KMS-11 (cell line): Measurements from ENCODE around the gene KPTN.

ENCODE experiments used
- H2AFZ ChIP-seq: fragments of 200-600 bp; sonication (generic); 2 replicates; pipeline ENCODE4 v1.6.1; 2016; ENCODE audit warnings: antibody characterized with exemption, mixed run types, low read depth
- H3K27ac ChIP-seq: fragments of 200-600 bp; sonication (generic); 2 replicates; pipeline ENCODE4 v1.6.1; 2016; ENCODE audit warnings: mild to moderate bottlenecking, mixed run types
- H3K27me3 ChIP-seq: fragments of 200-600 bp; sonication (generic); 2 replicates; pipeline ENCODE4 v1.6.1; 2017; ENCODE audit warnings: mild to moderate bottlenecking, low read depth, mixed run types, moderate library complexity; ENCODE audit not compliant: insufficient read depth
- H3K36me3 ChIP-seq: fragments of 200-600 bp; sonication (generic); 2 replicates; pipeline ENCODE4 v1.6.1; 2017; ENCODE audit warnings: mild to moderate bottlenecking, mixed run types; ENCODE audit not compliant: insufficient read depth
- H3K4me1 ChIP-seq: fragments of 200-600 bp; sonication (generic); 2 replicates; pipeline ENCODE4 v1.6.1; 2016; ENCODE audit warnings: mild to moderate bottlenecking, low read depth, mixed run types; ENCODE audit not compliant: poor library complexity, severe bottlenecking
- H3K4me2 ChIP-seq: fragments of 200-600 bp; sonication (generic); 2 replicates; pipeline ENCODE4 v1.7.0; 2016; ENCODE audit warnings: mild to moderate bottlenecking, mixed run types
- H3K4me3 ChIP-seq: fragments of 200-600 bp; sonication (generic); IDR thresholded peaks from 2 replicates; pipeline ENCODE4 v1.6.1; 2017; ENCODE audit warnings: low read depth, low read length, mixed read lengths; ENCODE audit not compliant: insufficient read depth
- H3K79me2 ChIP-seq: fragments of 200-600 bp; sonication (generic); 2 replicates; pipeline ENCODE4 v1.6.1; 2016; ENCODE audit warnings: low read depth, mixed run types; ENCODE audit not compliant: insufficient read depth
- H3K9ac ChIP-seq: fragments of 200-600 bp; sonication (generic); 2 replicates; pipeline ENCODE4 v1.6.1; 2016; ENCODE audit warnings: mild to moderate bottlenecking, mixed run types
- H4K20me1 ChIP-seq: fragments of 200-600 bp; sonication (generic); 2 replicates; pipeline ENCODE4 v1.6.1; 2016; ENCODE audit warnings: mild to moderate bottlenecking, mixed run types; ENCODE audit not compliant: insufficient read depth
- CTCF ChIP-seq: fragments of 200-600 bp; sonication (generic); conservative IDR thresholded peaks from 2 replicates; pipeline ENCODE4 v1.6.1; 2017; ENCODE audit warnings: low read depth, mild to moderate bottlenecking, antibody characterized with exemption, low read length, moderate library complexity, mixed read lengths

KPTN gene

GRCh38 chr19:47492571-47493377 is 8.8 kb upstream of the KPTN start:
- no peak overlapping the region for H2AFZ ChIP-seq
- H3K79me2 ChIP-seq, result no peaks in the 10 kb centered on the region
- no peak overlapping the region for H3K4me2 ChIP-seq
- peaks cover 12% of the 10 kb centered on the region for H3K4me1 ChIP-seq
- H3K27me3 ChIP-seq, result no peaks in the 10 kb centered on the region
- no peak overlapping the region for H3K4me3 ChIP-seq
- no peak overlapping the region for H3K27ac ChIP-seq
- H3K36me3 ChIP-seq, result no peaks in the 10 kb centered on the region
- no peak overlapping the region for H3K9ac ChIP-seq
- TF ChIP-seq CTCF, result no peak
- no peaks in the 10 kb centered on the region for H4K20me1 ChIP-seq

GRCh38 chr19:47492137-47492533 is 8.1 kb upstream of the KPTN start:
- TF ChIP-seq CTCF, result no peak
- Histone ChIP-seq H3K4me1 (peaks cover 18% of the 10 kb centered on the region), H3K4me3 (no peak overlapping the region), H3K36me3 (no peaks in the 10 kb centered on the region), H3K9ac (no peak overlapping the region), H3K27me3 (no peaks in the 10 kb centered on the region), H3K4me2 (no peak overlapping the region), H3K27ac (no peak overlapping the region), H4K20me1 (no peaks in the 10 kb centered on the region), H2AFZ (no peak overlapping the region), H3K79me2 (no peaks in the 10 kb centered on the region)

- Histone ChIP-seq H3K36me3 (no peaks in the 10 kb centered on the region), H3K79me2 (no peaks in the 10 kb centered on the region), H3K9ac (no peak overlapping the region), H3K27ac (no peak overlapping the region), H3K4me3 (no peak overlapping the region), H3K4me2 (no peak overlapping the region), H2AFZ (no peak overlapping the region), H3K4me1 (peaks cover 24% of the 10 kb centered on the region), H4K20me1 (no peaks in the 10 kb centered on the region), H3K27me3 (no peaks in the 10 kb centered on the region)
- no peak for TF ChIP-seq CTCF
Measured at GRCh38 chr19:47491358-47492136, 7.5 kb upstream of the KPTN start.

- Histone ChIP-seq H3K27me3 (no peaks in the 10 kb centered on the region), H3K4me2 (no peak overlapping the region), H3K79me2 (no peaks in the 10 kb centered on the region), H3K4me1 (peaks cover 31% of the 10 kb centered on the region), H3K4me3 (no peak overlapping the region), H3K9ac (no peak overlapping the region), H3K27ac (no peak overlapping the region), H3K36me3 (no peaks in the 10 kb centered on the region), H2AFZ (no peak overlapping the region), H4K20me1 (no peaks in the 10 kb centered on the region)
- TF ChIP-seq CTCF, result no peak
Measured at GRCh38 chr19:47490847-47491246, 6.8 kb upstream of the KPTN start.
